GM18861 (cell line): Measurements from ENCODE around the gene ETNK2.

Source experiments
- ATAC-seq: cut with Tn5 transposase; IDR thresholded peaks from one replicate; pipeline ENCODE4 v1.9.1; 2021; ENCODE audit not compliant: unreplicated experiment

Gene ETNK2

GRCh38 chr1:204177133-204177532 lies 25.3 kb upstream of the ETNK2 start:
- no peak for ATAC-seq

- no peak for ATAC-seq
These were observed 24.2 kb upstream of the ETNK2 start for GRCh38 chr1:204176049-204176448.

GRCh38 chr1:204174958-204175357 lies 23.1 kb upstream of the ETNK2 start:
- no peak for ATAC-seq

- ATAC-seq, result no peak
These were observed 20.7 kb upstream of the ETNK2 start for GRCh38 chr1:204172404-204173029.

GRCh38 chr1:204171751-204172178 lies 19.9 kb upstream of the ETNK2 start:
- ATAC-seq, result no peak

- ATAC-seq, result no peak
These were observed 18.8 kb upstream of the ETNK2 start for GRCh38 chr1:204170494-204171155.

GRCh38 chr1:204169858-204170257 lies 18.0 kb upstream of the ETNK2 start:
- no peak for ATAC-seq

GRCh38 chr1:204167730-204168129 lies 15.9 kb upstream of the ETNK2 start:
- ATAC-seq, result no peak

- no peak for ATAC-seq
These were observed 14.4 kb upstream of the ETNK2 start, which contains the start of gene REN for GRCh38 chr1:204166219-204166618. Gene REN (minus strand): TSS chr1:204166337. CDS start chr1:204166293, 44 bp downstream.

GRCh38 chr1:204162494-204163074 lies 10.7 kb upstream of the ETNK2 start:
- no peak for ATAC-seq

- no peak for ATAC-seq
These were observed 10.0 kb upstream of the ETNK2 start for GRCh38 chr1:204161609-204162493.

GRCh38 chr1:204157962-204158361 lies 6.1 kb upstream of the ETNK2 start:
- ATAC-seq, result no peak

- ATAC-seq, result no peak
These were observed 4.0 kb upstream of the ETNK2 start for GRCh38 chr1:204155881-204156280.

GRCh38 chr1:204154568-204155255 lies 2.9 kb upstream of the ETNK2 start:
- ATAC-seq, result no peak

GRCh38 chr1:204153667-204154066 lies 1.8 kb upstream of the ETNK2 start:
- no peak for ATAC-seq

GRCh38 chr1:204152310-204153044 lies 633 bp upstream of the ETNK2 start:
- no peak for ATAC-seq

- ATAC-seq, result no peak
These were observed 917 bp downstream of the ETNK2 start for GRCh38 chr1:204150702-204151551.

GRCh38 chr1:204149635-204150565 lies 1.9 kb downstream of the ETNK2 start:
- no peak for ATAC-seq
